ENCODE measurements around the gene FAM20B. TPM values are rescaled to one million over a fixed set of nuclear protein-coding genes. Genes with fewer than 3 reads are reported as not detected.
"Not testable (repeated sequence)": the region's sequence is repeated elsewhere in the genome, so short reads cannot be mapped to it uniquely, and the experiment has no call there.

Gene FAM20B
- 69.9 TPM for total RNA-seq

DNA sequence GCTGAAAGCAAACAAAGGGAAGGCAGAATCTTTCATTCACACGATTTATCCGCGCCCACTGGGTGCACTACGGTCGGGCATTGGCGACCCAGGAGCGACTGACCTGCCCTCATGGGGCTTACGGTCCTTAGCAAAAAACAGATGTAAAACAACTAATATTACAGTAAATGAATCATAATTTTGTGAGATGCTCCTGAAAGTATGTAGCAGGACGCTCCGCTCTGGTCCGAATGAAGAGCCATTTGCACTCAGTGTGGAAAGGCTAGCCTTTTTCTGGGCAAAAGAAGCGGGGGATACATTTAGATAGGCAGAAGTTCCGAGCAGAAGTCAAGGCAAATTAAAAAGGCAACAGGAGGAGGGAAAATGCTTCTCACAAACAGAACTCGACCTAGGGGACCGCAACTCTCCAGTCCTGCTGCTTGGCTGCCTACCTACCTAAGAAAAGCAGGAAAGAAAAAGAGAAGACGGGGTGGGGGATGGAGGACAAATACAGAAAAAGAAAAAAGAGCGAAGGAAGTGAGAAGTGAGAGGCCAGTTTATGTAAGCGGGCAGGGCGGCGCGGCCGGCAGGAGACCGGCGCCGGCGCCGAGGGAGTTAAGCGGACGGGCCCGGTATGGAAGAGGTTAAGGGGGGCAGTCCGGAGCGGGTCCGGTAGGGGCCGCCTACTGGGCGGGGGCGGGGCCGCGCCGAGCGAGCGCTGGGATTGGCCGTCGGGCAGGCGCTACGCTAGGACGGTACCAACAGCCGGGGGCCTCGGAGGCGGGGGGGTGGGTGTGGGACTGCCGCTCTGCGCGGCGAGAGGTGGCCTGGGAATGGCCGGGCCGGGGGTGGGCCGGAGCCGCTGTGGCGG, at the start of gene FAM20B:
Gene FAM20B, plus strand, starts transcription at position 770 of the 850 bp plus-strand sequence. CDS start 17,954 bp downstream, outside the sequence.
- DNase-seq (ENCODE audit: low spot score) = peak; percentile 96

- DNase-seq (ENCODE audit: low spot score) = no peak
Observed at GRCh38 chr1:178976541-178976940, 49.2 kb upstream of the FAM20B start.

- DNase-seq (ENCODE audit: low spot score) = no peak
Observed at GRCh38 chr1:178986204-178986603, 39.5 kb upstream of the FAM20B start.

DNA sequence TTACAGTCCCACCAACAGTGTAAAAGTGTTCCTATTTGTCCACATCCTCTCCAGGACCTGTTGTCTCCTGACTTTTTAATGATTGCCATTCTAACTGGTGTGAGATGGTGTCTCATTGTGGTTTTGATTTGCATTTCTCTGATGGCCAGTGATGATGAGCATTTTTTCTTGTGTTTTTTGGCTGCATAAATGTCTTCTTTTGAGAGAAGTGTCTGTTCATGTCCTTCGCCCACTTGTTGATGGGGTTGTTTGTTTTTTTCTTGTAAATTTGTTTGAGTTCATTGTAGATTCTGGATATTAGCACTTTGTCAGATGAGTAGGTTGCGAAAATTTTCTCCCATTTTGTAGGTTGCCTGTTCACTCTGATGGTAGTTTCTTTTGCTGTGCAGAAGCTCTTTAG, 37.5 kb upstream of the FAM20B start:
- DNase-seq (ENCODE audit: low spot score) = not testable (repeated sequence)

GRCh38 chr1:178993559-178993958, 32.1 kb upstream of the FAM20B start:
- DNase-seq (ENCODE audit: low spot score) = no peak

- DNase-seq (ENCODE audit: low spot score) = no peak
Observed at GRCh38 chr1:178997428-178997827, 28.3 kb upstream of the FAM20B start.

GRCh38 chr1:178998295-178998694, 27.4 kb upstream of the FAM20B start:
- DNase-seq (ENCODE audit: low spot score) = no peak

GRCh38 chr1:178999061-178999460, 26.6 kb upstream of the FAM20B start:
- no peak for DNase-seq (ENCODE audit: low spot score)

GRCh38 chr1:179001451-179001850, 24.2 kb upstream of the FAM20B start:
- DNase-seq (ENCODE audit: low spot score) = no peak

GRCh38 chr1:179002064-179002463, 23.6 kb upstream of the FAM20B start:
- DNase-seq (ENCODE audit: low spot score) = not testable (repeated sequence)

DNA sequence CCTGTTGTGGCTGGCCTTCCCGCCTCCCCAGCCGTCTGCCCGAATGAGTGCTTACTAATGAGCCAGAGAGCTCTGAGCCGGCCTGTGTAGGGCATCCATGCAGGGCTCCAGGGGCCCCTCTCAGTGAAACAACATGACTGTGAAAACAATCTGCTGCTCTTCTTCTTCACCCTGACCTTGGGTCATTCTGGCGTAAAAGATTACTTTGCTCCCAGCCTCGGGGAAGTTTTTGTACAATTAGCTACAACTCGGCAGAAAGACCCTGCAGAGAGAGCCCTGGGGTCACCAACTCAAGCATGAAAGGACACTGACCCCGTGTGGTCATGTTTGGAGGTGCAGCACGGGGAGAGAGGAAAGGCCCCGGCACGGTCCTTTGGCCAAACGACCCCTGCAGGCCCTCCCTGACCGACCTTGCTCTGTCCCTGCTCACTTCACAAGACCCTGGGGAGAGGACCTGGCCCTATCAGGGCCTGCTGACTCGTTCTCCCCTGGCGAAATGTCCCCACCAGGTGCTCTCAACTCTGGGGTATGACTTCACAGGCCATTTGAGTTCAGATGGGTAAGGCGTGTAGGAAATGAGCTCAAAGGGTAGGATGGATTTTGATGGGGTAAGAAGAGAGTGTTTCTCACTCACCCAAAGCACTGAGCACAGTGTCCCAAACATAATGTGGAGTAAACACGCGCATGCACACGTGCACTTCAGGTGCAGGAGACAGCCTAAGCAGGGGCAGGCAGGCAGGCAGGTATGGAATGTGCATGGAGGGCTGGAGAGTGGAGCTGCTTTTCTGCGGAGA, 22.9 kb upstream of the FAM20B start:
- peak; percentile 68 for DNase-seq (ENCODE audit: low spot score)

GRCh38 chr1:179003512-179004066, 22.1 kb upstream of the FAM20B start:
- no peak for DNase-seq (ENCODE audit: low spot score)

GRCh38 chr1:179007233-179007632, 18.5 kb upstream of the FAM20B start:
- DNase-seq (ENCODE audit: low spot score) = no peak

DNA sequence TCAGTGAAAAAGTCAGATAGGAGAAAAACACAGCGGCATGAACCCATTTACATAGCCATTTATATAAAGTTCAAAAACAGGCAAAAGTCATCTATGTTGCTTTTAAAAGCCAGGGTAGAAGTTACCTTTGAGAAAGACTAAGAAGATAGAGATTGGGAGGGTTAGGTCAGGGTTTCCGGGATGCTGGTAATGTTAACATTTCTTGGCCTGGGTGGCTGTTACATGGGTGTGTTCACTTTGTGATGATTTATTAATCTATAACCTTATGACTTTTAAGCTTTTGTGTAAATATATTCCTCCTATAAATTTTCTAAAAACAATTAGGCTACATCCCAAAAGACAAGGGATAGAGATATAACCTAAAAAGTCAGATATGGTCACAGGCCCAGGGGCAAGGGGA, 15.0 kb upstream of the FAM20B start:
- no peak for DNase-seq (ENCODE audit: low spot score)

- DNase-seq (ENCODE audit: low spot score) = no peak
Observed at GRCh38 chr1:179012038-179012437, 13.7 kb upstream of the FAM20B start.

DNA sequence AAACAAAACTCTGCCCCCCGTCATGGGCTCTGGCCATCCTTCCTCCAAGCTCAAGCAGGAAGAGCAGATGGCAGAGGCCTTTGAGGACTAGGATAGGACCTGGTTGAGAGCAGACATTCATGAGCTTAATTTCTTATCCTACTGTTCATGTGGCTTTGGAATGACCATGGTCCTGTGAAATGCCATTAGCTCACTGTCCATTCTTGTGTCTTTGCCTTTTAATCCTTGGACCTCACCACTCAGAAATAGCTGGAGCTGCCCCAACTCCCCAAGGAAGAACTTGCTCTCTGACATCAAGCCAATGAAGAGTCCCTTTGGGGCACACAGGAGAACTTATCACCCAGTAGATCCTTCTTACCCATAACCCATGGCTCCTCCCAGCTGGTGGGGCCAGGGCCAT, 11.6 kb upstream of the FAM20B start:
- DNase-seq (ENCODE audit: low spot score) = no peak

GRCh38 chr1:179015396-179015795, 10.3 kb upstream of the FAM20B start:
- DNase-seq (ENCODE audit: low spot score) = no peak

DNA sequence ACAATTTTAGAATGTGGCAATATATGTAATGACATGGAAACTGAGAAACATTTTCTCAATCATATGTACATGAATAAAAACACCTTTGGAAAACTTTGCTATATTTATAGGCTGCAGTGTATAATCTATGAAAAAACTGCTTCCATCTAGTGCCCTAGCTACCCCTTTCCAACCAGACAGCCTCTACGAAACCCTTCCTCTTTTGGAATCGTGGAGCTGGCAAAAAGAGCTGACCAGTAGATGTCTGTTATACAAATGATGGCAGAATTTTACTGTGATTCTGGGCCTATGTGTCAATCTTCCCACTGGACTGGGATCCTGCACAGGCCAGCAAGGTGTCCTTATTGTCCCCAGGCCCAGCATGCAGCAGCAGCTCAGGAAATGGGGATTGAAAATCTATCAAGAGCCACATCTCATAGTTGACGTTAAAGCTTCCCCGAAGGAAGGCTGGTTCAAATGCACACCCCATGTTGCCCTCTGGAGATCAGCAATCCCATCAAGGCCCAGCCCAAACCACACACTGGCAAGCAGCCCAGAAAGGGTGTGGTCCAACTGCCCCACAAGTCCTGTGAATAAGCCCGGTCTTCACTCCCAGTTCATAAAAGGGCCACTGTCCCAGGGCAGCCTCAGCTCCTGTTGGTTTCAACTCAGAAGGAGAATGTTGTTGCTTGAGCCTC, 8.8 kb upstream of the FAM20B start:
- peak; percentile 93 for DNase-seq (ENCODE audit: low spot score)

DNA sequence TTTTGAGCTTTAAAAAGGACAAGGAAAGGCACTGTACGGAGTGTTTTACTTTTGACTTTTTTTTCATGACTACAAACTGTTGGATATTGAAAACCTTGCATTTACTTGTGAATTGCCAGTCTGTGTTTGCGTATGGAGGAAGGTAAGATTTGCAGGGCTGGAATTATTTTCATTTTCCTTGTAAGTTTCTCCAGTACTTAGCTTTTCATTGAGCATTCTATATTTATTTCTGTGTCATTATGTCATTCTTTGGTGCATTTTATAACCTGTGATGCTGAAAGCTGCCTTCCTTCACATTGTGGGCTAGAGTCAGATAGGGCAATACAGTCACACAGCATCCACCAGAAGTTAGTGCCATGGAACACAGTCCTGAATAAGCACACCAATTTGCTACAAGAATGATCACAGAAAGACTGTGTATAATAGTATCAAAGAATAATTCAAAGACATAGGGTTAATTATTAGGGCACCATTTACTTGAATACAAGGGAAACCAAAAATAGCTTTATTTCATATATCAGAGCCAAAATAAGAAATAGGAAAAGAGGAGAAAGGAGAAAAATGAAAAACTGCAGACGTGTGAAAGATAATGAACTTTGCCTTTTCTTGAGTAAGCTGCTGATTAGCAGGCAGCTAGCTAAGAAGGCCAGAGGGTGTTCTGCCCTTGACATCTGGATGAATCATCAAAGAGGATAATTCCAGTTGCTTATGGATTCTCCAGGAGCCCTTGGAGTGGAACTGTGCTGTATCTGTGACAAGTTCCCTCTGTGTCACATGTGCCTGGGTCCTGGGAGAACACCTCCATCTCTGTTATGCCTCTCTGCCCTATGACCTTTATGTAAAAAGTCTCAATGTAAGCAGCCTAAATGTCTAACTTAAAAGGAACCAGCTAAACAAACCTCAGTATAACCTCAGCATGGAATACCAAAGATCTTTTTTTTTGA, 8.0 kb upstream of the FAM20B start:
- DNase-seq (ENCODE audit: low spot score) = peak; percentile 66

DNA sequence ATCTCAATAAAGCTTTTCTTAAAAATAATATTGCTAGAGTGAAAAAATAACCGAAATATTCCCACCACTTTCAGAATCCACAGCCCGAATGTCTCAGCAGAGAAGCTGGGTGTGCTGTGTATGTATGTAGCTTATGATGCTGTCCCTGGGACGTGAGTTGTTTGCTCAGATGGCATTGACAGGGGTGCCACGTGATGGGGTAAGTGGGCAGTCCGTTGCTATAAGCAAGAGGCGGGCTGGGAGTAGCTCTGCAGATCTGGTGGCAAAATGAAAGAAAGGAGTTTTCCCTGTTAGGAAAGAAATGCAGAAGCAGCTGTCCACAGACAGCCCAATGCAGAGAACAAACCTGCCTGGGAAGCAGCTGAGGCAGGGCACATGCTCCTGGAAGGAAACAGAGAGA, 3.8 kb upstream of the FAM20B start:
- no peak for DNase-seq (ENCODE audit: low spot score)

Measured in mucosa of gallbladder (tissue), 1 donor.